T-helper 17 cell (primary cell): Measurements from ENCODE around the gene KRT15. TPM values are rescaled to one million over a fixed set of nuclear protein-coding genes. Genes with fewer than 3 reads are reported as not detected.
A peak's percentile ranks its signal among the peaks of the same experiment; 100 is the strongest.
"Not testable (repeated sequence)": the region's sequence is repeated elsewhere in the genome, so short reads cannot be mapped to it uniquely, and the experiment has no call there.

Experiments
- ATAC-seq: fragments of 150-1000 bp; cut with Tn5 transposase; 2 replicates; pipeline ENCODE4 v1.10.0; 2021; ENCODE audit warnings: mild to moderate bottlenecking, moderate library complexity
- DNase-seq, 3 donors: peaks; one replicate each; pipeline versions ENCODE4 v3.0.0 to v3.0.0-alpha.2; 2020 to 2021
- H3K9me3 ChIP-seq: one replicate; pipeline ENCODE4 v1.7.0; 2013; ENCODE audit warnings: low read length, mild to moderate bottlenecking; ENCODE audit not compliant: control insufficient read depth, poor library complexity, severe bottlenecking
- H3K27ac Mint-ChIP-seq: one replicate; pipeline ENCODE4 v1.8.0; 2022; ENCODE audit warnings: mild to moderate bottlenecking, moderate library complexity, mixed read lengths
- H3K27me3 Mint-ChIP-seq: one replicate; pipeline ENCODE4 v1.8.0; 2022; ENCODE audit warnings: mixed read lengths
- H3K36me3 Mint-ChIP-seq: one replicate; pipeline ENCODE4 v1.8.0; 2022; ENCODE audit warnings: low read depth, mixed read lengths
- H3K4me1 Mint-ChIP-seq: one replicate; pipeline ENCODE4 v1.8.0; 2022; ENCODE audit warnings: mild to moderate bottlenecking, mixed read lengths
- H3K4me3 Mint-ChIP-seq: one replicate; pipeline ENCODE4 v1.8.0; 2022; ENCODE audit warnings: mild to moderate bottlenecking, moderate library complexity, mixed read lengths
- total RNA-seq, 4 donors: library from RNA in 2 of 4; stranded (reverse) in 2 of 4; gene quantifications; one replicate each; pipeline ENCODE4 v1.2.3 and lab custom pipeline; 2022 to 2026

KRT15 gene
- total RNA-seq, 2 donors from 2014 or later, result not detected

GRCh38 chr17:41549596-41550039, 30.9 kb upstream of the KRT15 start:
- peak overlapping the region; percentile 82 for H3K27ac Mint-ChIP-seq
- no peaks in the 10 kb centered on the region for H3K9me3 ChIP-seq
- ATAC-seq, result no peak
- peaks cover 6% of the 10 kb centered on the region for H3K36me3 Mint-ChIP-seq
- H3K27me3 Mint-ChIP-seq, result peaks cover 29% of the 10 kb centered on the region
- peaks cover 11% of the 10 kb centered on the region for H3K4me1 Mint-ChIP-seq
- no peak for DNase-seq
- peak overlapping the region; percentile 80 for H3K4me3 Mint-ChIP-seq

DNA sequence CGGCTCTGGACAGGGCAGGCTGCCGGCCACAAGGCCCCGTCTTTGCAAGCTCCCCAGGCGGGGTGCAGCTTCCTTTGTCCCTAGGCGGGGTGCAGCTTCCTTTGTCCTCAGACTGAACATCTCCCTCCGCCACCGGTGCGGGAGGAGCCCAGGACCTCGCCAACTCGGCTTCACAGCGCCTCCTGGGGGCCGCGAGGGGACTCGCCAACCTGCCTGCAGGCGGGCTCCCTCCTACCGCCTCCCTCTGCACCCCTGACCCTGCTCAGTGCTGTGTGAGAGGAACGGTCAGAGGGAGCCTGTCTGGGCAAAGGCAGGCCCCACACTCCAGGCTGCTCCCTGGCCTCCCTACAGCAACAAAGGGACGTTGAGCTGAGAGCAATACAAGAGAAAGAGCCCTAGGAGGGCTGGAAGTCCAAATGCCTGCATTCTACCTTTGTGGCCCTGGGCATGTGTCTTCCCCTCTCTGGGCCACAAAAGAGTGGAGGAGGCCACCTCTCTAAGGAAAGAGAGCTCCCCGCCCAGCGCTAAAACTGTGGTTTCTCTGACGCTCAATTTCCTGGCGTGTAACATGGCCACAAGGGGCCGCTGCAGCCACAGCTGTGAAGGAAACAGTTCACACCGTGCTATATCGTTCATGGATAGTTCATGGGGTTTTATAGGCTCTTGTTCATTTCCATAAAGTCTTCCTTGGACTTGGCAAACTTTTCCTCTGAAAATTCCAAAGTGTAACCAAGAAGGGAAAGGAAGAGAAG, 30.3 kb upstream of the KRT15 start:
- peaks cover 23% of the 10 kb centered on the region for H3K27me3 Mint-ChIP-seq
- peaks cover 11% of the 10 kb centered on the region for H3K4me1 Mint-ChIP-seq
- peaks cover 6% of the 10 kb centered on the region for H3K36me3 Mint-ChIP-seq
- peak overlapping the region; percentile 82 for H3K27ac Mint-ChIP-seq
- DNase-seq (peak; percentile 70 to 79 (median 71)), ATAC-seq (peak; percentile 89)
- peak overlapping the region; percentile 80 for H3K4me3 Mint-ChIP-seq
- H3K9me3 ChIP-seq, result no peaks in the 10 kb centered on the region

GRCh38 chr17:41547921-41548843, 29.5 kb upstream of the KRT15 start:
- peaks cover 6% of the 10 kb centered on the region for H3K36me3 Mint-ChIP-seq
- no peak for DNase-seq
- ATAC-seq, result peak; percentile 9
- peak overlapping the region; percentile 80 for H3K4me3 Mint-ChIP-seq
- peak overlapping the region; percentile 82 for H3K27ac Mint-ChIP-seq
- peaks cover 15% of the 10 kb centered on the region for H3K27me3 Mint-ChIP-seq
- peaks cover 11% of the 10 kb centered on the region for H3K4me1 Mint-ChIP-seq
- H3K9me3 ChIP-seq, result no peaks in the 10 kb centered on the region

- H3K4me1 Mint-ChIP-seq, result peaks cover 9% of the 10 kb centered on the region
- no peak for DNase-seq
- H3K27me3 Mint-ChIP-seq, result peaks cover 7% of the 10 kb centered on the region
- no peaks in the 10 kb centered on the region for H3K9me3 ChIP-seq
- no peak for ATAC-seq
- no peak overlapping the region for H3K4me3 Mint-ChIP-seq
- H3K27ac Mint-ChIP-seq, result no peak overlapping the region
- H3K36me3 Mint-ChIP-seq, result peaks cover 2% of the 10 kb centered on the region
These were observed 28.7 kb upstream of the KRT15 start for GRCh38 chr17:41547378-41547841.

DNA sequence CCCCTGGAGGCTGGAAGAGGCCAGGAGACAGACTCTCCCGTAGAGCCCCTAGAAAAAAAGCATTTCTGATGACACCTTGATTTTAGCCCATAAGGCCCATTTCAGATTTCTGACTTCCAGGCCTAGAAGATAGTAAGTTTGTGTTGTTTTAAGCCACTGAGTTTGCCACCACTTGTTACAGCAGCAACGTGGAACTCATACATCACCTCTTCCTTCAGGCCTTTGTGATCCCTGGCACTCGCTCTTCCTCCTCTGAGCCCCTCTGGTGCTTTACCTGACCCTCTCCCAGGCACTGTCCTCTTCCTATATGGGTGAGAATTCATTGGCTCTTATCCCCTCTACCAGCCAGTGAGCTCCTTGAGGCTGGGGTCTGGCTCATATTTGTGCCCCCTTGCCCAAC, 28.1 kb upstream of the KRT15 start:
- peaks cover 9% of the 10 kb centered on the region for H3K4me1 Mint-ChIP-seq

DNA sequence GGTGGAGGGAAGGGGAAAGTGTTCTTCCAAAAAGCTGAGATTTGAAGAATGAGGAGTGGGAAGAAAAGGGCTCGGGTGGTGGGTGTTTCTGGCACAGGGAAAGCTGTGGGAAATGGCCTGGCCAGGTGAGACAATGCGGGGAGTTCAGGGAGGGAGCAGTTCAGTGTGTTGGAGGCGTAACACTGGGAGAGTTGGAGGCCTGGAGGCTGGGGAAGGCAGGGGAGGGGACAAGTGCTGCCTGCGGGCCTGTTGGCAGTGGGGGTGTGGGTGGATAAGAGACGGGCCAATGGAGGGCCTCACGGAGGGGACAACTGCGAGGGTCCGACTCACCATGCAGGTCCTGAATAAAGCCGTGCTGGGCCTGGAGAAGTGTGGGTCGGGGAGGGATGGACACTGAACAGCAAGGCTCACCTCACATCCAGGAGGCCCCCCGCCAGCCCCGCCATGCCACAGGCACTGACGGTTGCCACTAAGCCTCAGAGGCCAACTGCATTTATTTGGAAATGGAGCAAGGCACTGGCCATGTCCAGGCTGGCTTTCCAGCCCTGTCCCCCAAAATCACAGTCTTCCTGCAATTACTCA, 27.2 kb upstream of the KRT15 start:
- Mint-ChIP-seq H3K27me3 (no peaks in the 10 kb centered on the region), H3K4me3 (no peak overlapping the region), H3K27ac (no peak overlapping the region), H3K36me3 (peaks cover 2% of the 10 kb centered on the region), H3K4me1 (peaks cover 9% of the 10 kb centered on the region)
- ATAC-seq, result no peak
- no peaks in the 10 kb centered on the region for H3K9me3 ChIP-seq
- no peak for DNase-seq

More for the DNA sequence above, 28.1 kb upstream of the KRT15 start:
- H3K9me3 ChIP-seq, result no peaks in the 10 kb centered on the region
- ATAC-seq (no peak), DNase-seq (no peak)
- no peak overlapping the region for H3K4me3 Mint-ChIP-seq
- H3K36me3 Mint-ChIP-seq, result peaks cover 2% of the 10 kb centered on the region
- H3K27ac Mint-ChIP-seq, result no peak overlapping the region
- peaks cover 4% of the 10 kb centered on the region for H3K27me3 Mint-ChIP-seq

- no peak overlapping the region for H3K4me3 Mint-ChIP-seq
- peaks cover 2% of the 10 kb centered on the region for H3K36me3 Mint-ChIP-seq
- DNase-seq (no peak), ATAC-seq (no peak)
- H3K9me3 ChIP-seq, result no peaks in the 10 kb centered on the region
- peaks cover 9% of the 10 kb centered on the region for H3K4me1 Mint-ChIP-seq
- no peak overlapping the region for H3K27ac Mint-ChIP-seq
- H3K27me3 Mint-ChIP-seq, result no peaks in the 10 kb centered on the region
These were observed 26.2 kb upstream of the KRT15 start for GRCh38 chr17:41544935-41545334.

DNA sequence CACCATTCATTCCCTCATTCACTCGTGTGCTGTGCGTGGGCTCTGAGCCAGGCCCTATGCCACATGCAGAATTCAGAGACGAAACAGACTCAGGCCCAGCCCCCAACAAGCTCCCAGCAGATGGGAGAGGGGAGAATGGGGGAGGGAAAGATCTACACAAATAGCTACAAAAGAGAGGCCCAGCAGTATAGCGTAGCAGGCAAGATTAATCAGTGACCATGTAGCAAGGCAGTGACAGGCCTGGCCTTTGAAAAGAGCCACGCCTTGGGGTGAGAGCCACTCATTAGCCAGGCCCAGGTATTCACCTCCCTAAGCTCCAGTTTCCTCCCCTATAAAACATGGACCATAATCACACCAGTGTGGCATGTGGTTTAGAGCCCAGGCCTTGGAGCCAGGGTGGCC, 25.8 kb upstream of the KRT15 start:
- no peak overlapping the region for H3K27ac Mint-ChIP-seq
- peaks cover 2% of the 10 kb centered on the region for H3K36me3 Mint-ChIP-seq
- no peak for ATAC-seq

DNA sequence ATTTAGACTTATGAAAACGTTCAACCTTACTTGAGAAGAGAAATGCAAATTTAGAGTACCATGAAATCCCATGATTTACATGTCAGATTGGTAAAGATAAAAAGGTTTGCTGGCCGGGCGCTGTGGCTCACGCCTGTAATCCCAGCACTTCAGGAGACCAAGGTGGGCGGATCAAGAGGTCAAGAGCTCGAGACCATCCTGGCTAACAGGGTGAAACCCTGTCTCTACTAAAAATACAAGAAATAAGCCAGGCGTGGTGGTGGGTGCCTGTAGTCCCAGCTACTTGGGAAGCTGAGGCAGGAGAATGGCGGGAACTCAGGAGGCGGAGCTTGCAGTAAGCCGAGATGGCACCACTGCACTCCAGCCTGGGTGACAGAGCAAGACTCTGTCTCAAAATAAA, 24.1 kb upstream of the KRT15 start:
- H3K4me3 Mint-ChIP-seq, H3K4me1 Mint-ChIP-seq, H3K9me3 ChIP-seq, DNase-seq, ATAC-seq, H3K36me3 Mint-ChIP-seq, H3K27me3 Mint-ChIP-seq: not testable (repeated sequence)
- H3K27ac Mint-ChIP-seq, result peak overlapping the region; percentile 11

More for the DNA sequence above, 25.8 kb upstream of the KRT15 start:
- DNase-seq, result no peak
- H3K27me3 Mint-ChIP-seq, result no peaks in the 10 kb centered on the region
- peaks cover 8% of the 10 kb centered on the region for H3K4me1 Mint-ChIP-seq
- H3K4me3 Mint-ChIP-seq, result no peak overlapping the region
- no peaks in the 10 kb centered on the region for H3K9me3 ChIP-seq

DNA sequence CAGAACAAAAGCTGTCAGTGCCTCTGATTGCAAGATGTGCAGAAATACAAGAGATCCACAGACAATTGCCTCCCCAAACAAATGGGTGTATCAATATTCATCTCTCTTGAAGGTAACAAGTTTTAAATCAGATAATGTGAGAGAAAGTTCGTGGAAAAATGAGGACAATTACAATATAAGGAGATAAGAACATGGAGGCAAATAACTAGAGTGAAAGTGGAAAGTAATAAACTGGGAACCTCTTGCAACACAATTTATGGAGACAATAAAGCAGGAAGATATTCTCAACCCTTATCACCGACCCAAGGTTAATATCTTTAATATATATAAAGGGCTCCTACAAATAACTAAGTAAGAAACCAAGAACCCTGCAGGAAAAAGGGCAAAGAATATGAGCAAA, 23.7 kb upstream of the KRT15 start:
- ATAC-seq (no peak), DNase-seq (no peak)
- Mint-ChIP-seq H3K27me3 (peaks cover 10% of the 10 kb centered on the region), H3K4me1 (peaks cover 2% of the 10 kb centered on the region), H3K27ac (peak overlapping the region; percentile 11), H3K4me3 (no peak overlapping the region), H3K36me3 (peaks cover 2% of the 10 kb centered on the region)
- H3K9me3 ChIP-seq, result no peaks in the 10 kb centered on the region

DNA sequence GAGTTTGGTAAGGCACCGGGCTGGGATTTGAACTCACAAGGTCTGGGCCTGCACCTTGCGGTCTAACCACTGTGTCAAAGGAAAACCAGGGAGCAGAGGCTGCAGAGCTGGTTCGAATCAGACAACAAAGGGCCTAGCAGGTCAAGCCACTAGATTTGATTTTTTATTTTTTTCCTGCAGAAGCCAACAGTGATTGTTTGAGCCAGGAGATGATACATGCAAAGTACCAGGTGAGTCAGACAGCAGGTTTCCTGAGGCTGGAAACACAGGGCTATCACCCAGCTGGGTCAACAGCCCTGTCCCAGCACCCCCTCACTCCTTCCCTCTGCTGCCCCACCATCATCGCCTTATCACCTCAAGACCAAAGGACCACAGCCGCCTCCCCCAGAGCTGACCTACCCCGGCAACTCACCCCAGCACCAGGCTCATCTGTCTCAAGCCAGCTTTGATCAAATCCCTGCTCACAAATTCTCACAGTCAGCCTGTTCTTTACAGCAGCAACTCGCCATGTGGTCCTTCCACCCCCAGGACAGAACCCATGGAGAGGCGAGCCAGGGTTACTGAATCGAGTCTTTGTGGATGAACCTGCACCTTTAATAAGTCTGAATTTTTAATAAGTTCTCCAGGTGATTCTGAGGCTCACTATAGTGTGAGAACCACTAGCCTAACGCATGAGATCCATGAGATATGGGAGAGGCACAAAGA, 22.4 kb upstream of the KRT15 start:
- H3K4me1 Mint-ChIP-seq, result peaks cover 4% of the 10 kb centered on the region
- H3K9me3 ChIP-seq, result no peaks in the 10 kb centered on the region
- H3K27ac Mint-ChIP-seq, result no peak overlapping the region
- H3K4me3 Mint-ChIP-seq, result no peak overlapping the region
- ATAC-seq, result no peak
- DNase-seq, result no peak
- no peaks in the 10 kb centered on the region for H3K36me3 Mint-ChIP-seq
- peaks cover 21% of the 10 kb centered on the region for H3K27me3 Mint-ChIP-seq

DNA sequence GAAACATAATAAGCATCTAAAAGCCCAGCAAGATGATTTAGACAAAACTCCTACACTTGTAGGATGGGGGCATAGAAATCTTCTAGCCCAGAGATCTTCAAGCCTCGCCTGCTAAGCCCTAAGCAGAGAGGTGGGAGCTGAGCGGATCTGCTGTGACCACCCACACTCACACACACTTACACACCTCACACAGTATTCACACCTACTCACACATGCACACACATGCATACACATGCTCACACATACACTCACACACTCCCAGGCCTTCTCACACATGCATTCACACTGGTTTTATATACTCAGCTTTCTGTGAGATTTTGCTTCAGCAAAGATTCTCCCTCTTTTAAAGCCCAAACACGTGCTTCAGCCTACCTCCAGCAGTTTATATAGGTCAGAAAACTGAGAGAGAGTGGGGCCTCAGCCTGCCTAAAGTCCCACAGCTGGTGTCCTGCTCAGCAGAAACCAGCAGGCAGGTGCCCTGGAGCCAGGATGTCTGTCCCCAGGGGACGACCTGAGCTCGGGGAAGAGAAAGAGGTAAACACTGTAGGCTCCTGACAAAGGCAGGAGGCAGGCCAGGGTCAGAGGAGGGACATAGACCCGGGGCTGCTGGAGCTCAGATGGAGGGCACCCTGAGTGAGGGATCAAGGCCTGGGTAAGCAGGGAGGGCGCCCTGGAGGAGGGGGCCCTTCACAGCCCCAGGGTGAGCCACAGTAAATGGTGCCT, 21.4 kb upstream of the KRT15 start:
- Mint-ChIP-seq H3K36me3 (no peaks in the 10 kb centered on the region), H3K27me3 (peaks cover 27% of the 10 kb centered on the region), H3K27ac (peak overlapping the region; percentile 49), H3K4me3 (no peak overlapping the region), H3K4me1 (peaks cover 4% of the 10 kb centered on the region)
- H3K9me3 ChIP-seq, result no peaks in the 10 kb centered on the region
- no peak for DNase-seq
- ATAC-seq, result no peak
